ENCODE measurements around the gene RCC1. TPM values are rescaled to one million over a fixed set of nuclear protein-coding genes. Genes with fewer than 3 reads are reported as not detected.
A peak's percentile ranks its signal among the peaks of the same experiment; 100 is the strongest.
"Not testable (repeated sequence)": the region's sequence is repeated elsewhere in the genome, so short reads cannot be mapped to it uniquely, and the experiment has no call there.

RCC1 gene
- total and polyA plus RNA-seq, 2 experiments from 2014 or later = 36.9 to 97.4 TPM

GRCh38 chr1:28582248-28582615 lies 76.4 kb downstream of the RCC1 start:
- Histone ChIP-seq H4K20me1 (replicated peaks; ENCODE audit: insufficient read depth) (peaks cover 30% of the 10 kb centered on the region), H3K4me1 (ENCODE audit: insufficient read depth) (peaks cover 19% of the 10 kb centered on the region), H3K27ac (ENCODE audit: low read depth) (peak overlapping the region; percentile 76), H2AFZ (peak overlapping the region; percentile 96), H3K4me2 (peak overlapping the region; percentile 100), H3F3A (replicated peaks; ENCODE audit: low read depth) (peaks cover 43% of the 10 kb centered on the region), H3K4me3 (peak overlapping the region; percentile 100), H3K27me3 (ENCODE audit: insufficient read depth) (peaks cover 4% of the 10 kb centered on the region; the same call in 1 of the 2 replicates), H3K36me3 (ENCODE audit: insufficient read depth) (peaks cover 39% of the 10 kb centered on the region), H3K79me2 (replicated peaks; ENCODE audit: insufficient read depth) (peaks cover 35% of the 10 kb centered on the region), H3K9me2 (ENCODE audit: insufficient read depth) (no peaks in the 10 kb centered on the region)
- Mint-ChIP-seq H3K27ac (peak overlapping the region; percentile 47; the same call in 1 of the 2 replicates), H3K4me1 (peaks cover 21% of the 10 kb centered on the region), H3K27me3 (ENCODE audit: insufficient read depth, low read depth, poor library complexity) (peaks cover 24% of the 10 kb centered on the region), H3K9me3 (no peaks in the 10 kb centered on the region), H3K36me3 (ENCODE audit: low read depth) (peaks cover 44% of the 10 kb centered on the region), H3K4me3 (peak overlapping the region; percentile 98)
- DNase-seq (ENCODE audit: low spot score) = no peak
- no peak for TF ChIP-seq EZH2 (IDR thresholded peaks at IDR 0.05; ENCODE audit: low read depth, unreplicated experiment)
- TF ChIP-seq, protein P1, sequence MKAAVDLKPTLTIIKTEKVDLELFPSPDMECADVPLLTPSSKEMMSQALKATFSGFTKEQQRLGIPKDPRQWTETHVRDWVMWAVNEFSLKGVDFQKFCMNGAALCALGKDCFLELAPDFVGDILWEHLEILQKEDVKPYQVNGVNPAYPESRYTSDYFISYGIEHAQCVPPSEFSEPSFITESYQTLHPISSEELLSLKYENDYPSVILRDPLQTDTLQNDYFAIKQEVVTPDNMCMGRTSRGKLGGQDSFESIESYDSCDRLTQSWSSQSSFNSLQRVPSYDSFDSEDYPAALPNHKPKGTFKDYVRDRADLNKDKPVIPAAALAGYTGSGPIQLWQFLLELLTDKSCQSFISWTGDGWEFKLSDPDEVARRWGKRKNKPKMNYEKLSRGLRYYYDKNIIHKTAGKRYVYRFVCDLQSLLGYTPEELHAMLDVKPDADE (IDR thresholded peaks at IDR 0.05) = no peak
- no peak for TF ChIP-seq POLR2AphosphoS5 (IDR thresholded peaks at IDR 0.05; ENCODE audit: low read depth)
- no peak for TF ChIP-seq STAT1 (IDR thresholded peaks at IDR 0.05; ENCODE audit: unreplicated experiment)
- no peak for TF ChIP-seq NANOG (IDR thresholded peaks at IDR 0.05; ENCODE audit: borderline replicate concordance)
- TF ChIP-seq, protein P2, sequence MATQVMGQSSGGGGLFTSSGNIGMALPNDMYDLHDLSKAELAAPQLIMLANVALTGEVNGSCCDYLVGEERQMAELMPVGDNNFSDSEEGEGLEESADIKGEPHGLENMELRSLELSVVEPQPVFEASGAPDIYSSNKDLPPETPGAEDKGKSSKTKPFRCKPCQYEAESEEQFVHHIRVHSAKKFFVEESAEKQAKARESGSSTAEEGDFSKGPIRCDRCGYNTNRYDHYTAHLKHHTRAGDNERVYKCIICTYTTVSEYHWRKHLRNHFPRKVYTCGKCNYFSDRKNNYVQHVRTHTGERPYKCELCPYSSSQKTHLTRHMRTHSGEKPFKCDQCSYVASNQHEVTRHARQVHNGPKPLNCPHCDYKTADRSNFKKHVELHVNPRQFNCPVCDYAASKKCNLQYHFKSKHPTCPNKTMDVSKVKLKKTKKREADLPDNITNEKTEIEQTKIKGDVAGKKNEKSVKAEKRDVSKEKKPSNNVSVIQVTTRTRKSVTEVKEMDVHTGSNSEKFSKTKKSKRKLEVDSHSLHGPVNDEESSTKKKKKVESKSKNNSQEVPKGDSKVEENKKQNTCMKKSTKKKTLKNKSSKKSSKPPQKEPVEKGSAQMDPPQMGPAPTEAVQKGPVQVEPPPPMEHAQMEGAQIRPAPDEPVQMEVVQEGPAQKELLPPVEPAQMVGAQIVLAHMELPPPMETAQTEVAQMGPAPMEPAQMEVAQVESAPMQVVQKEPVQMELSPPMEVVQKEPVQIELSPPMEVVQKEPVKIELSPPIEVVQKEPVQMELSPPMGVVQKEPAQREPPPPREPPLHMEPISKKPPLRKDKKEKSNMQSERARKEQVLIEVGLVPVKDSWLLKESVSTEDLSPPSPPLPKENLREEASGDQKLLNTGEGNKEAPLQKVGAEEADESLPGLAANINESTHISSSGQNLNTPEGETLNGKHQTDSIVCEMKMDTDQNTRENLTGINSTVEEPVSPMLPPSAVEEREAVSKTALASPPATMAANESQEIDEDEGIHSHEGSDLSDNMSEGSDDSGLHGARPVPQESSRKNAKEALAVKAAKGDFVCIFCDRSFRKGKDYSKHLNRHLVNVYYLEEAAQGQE (IDR thresholded peaks at IDR 0.05; ENCODE audit: unreplicated experiment) = no peak
- no peak for TF ChIP-seq EZH2phosphoT487 (IDR thresholded peaks at IDR 0.05; ENCODE audit: unreplicated experiment)
- no peak for TF ChIP-seq ZNF114 (CRISPR knock-in tag; IDR thresholded peaks at IDR 0.05)
- TF ChIP-seq, protein P3, sequence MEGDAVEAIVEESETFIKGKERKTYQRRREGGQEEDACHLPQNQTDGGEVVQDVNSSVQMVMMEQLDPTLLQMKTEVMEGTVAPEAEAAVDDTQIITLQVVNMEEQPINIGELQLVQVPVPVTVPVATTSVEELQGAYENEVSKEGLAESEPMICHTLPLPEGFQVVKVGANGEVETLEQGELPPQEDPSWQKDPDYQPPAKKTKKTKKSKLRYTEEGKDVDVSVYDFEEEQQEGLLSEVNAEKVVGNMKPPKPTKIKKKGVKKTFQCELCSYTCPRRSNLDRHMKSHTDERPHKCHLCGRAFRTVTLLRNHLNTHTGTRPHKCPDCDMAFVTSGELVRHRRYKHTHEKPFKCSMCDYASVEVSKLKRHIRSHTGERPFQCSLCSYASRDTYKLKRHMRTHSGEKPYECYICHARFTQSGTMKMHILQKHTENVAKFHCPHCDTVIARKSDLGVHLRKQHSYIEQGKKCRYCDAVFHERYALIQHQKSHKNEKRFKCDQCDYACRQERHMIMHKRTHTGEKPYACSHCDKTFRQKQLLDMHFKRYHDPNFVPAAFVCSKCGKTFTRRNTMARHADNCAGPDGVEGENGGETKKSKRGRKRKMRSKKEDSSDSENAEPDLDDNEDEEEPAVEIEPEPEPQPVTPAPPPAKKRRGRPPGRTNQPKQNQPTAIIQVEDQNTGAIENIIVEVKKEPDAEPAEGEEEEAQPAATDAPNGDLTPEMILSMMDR (conservative IDR thresholded peaks at IDR 0.05; ENCODE audit: low read depth in 2 of 2) = no peak
- peak; percentile 3 for ATAC-seq

GRCh38 chr1:28586585-28587391 lies 80.9 kb downstream of the RCC1 start:
- not testable (repeated sequence) for H3K27ac Mint-ChIP-seq; DNase-seq (ENCODE audit: low spot score); H3F3A ChIP-seq (replicated peaks; ENCODE audit: low read depth); H3K36me3 ChIP-seq (ENCODE audit: insufficient read depth); ATAC-seq; H2AFZ ChIP-seq; H3K4me3 ChIP-seq; H3K4me3 Mint-ChIP-seq; H4K20me1 ChIP-seq (replicated peaks; ENCODE audit: insufficient read depth); H3K4me1 ChIP-seq (ENCODE audit: insufficient read depth); H3K27ac ChIP-seq (ENCODE audit: low read depth); H3K36me3 Mint-ChIP-seq (ENCODE audit: low read depth); H3K27me3 ChIP-seq (ENCODE audit: insufficient read depth); H3K9me2 ChIP-seq (ENCODE audit: insufficient read depth); H3K9me3 Mint-ChIP-seq; H3K4me2 ChIP-seq; H3K79me2 ChIP-seq (replicated peaks; ENCODE audit: insufficient read depth)
- peaks cover 12% of the 10 kb centered on the region for H3K27me3 Mint-ChIP-seq (ENCODE audit: insufficient read depth, low read depth, poor library complexity)
- peaks cover 11% of the 10 kb centered on the region for H3K4me1 Mint-ChIP-seq

All from GM23338 (cell line).